Thyroid gland (tissue), 4 donors: ENCODE data around the gene MSH3. TPM values are rescaled to one million over a fixed set of nuclear protein-coding genes. Genes with fewer than 3 reads are reported as not detected.

Source experiments
- DNase-seq, 2 donors: peaks; one replicate each; pipeline ENCODE4 v3.0.0-alpha.2; 2019
- H3K27ac ChIP-seq, 3 donors: fragments of 200-600 bp; sonication (generic); 1 replicate in 2 of 3; 2 replicates in 1 of 3; pipeline ENCODE4 v1.5.1; 2016 to 2019; ENCODE audit warnings: mild to moderate bottlenecking in 1 of 3, moderate library complexity in 1 of 3
- H3K27me3 ChIP-seq: fragments of 200-600 bp; sonication (generic); one replicate; pipeline ENCODE4 v1.5.1; 2019
- H3K36me3 ChIP-seq, 2 donors: fragments of 200-600 bp; sonication (generic); one replicate each; pipeline ENCODE4 v1.5.1; 2016 to 2019
- H3K4me1 ChIP-seq, 2 donors: fragments of 200-600 bp; sonication (generic); one replicate each; pipeline ENCODE4 v1.5.1; 2017 to 2019
- H3K4me3 ChIP-seq, 3 donors: fragments of 200-600 bp; sonication (generic); replicated peaks in 1 of 3; 1 replicate in 2 of 3; 2 replicates in 1 of 3; pipeline ENCODE4 v1.5.1; 2016; ENCODE audit warnings: mild to moderate bottlenecking in 1 of 3
- H3K9me3 ChIP-seq: fragments of 200-600 bp; sonication (generic); one replicate; pipeline ENCODE4 v1.5.1; 2017
- POLR2A ChIP-seq, 2 donors: fragments of 450-650 bp; IDR thresholded peaks; one replicate each; pipeline ENCODE4 v1.6.1; 2017; ENCODE audit warnings: antibody characterized with exemption in 2 of 2, mild to moderate bottlenecking in 2 of 2, moderate library complexity in 1 of 2
- WGBS, 2 donors: methylation state at CpG; one replicate each; pipeline ENCODE4 v1.1.5; 2017; 5-methylcytosine and 5-hydroxymethylcytosine counted together
- intact Hi-C: fragments of 100-400 bp; cut with DNase I; formaldehyde crosslinking; loops from one replicate; pipeline ENCODE4 v1.15.1; 2023
- total RNA-seq, 4 donors: library from RNA; depleted of rRNA; stranded (reverse); fragments of >200 nt; gene quantifications; one replicate each; pipeline ENCODE4 v1.2.3, GENCODE V29; 2016
- TF ChIP-seq, protein P1 (sequence below), 6 experiments: fragments of 200-600 bp in 3 of 6; fragments of 450-650 bp in 3 of 6; sonication (generic) in 3 of 6; IDR thresholded peaks; one replicate each; pipeline ENCODE4 v1.5.1; 2016 to 2019; ENCODE audit warnings: antibody characterized with exemption in 6 of 6, mild to moderate bottlenecking in 2 of 6, inconsistent platforms in 1 of 6, moderate library complexity in 1 of 6

MSH3 gene
- total RNA-seq, 4 donors from 2014 or later = 25.9 to 45.0 (median 26.1) TPM

DNA sequence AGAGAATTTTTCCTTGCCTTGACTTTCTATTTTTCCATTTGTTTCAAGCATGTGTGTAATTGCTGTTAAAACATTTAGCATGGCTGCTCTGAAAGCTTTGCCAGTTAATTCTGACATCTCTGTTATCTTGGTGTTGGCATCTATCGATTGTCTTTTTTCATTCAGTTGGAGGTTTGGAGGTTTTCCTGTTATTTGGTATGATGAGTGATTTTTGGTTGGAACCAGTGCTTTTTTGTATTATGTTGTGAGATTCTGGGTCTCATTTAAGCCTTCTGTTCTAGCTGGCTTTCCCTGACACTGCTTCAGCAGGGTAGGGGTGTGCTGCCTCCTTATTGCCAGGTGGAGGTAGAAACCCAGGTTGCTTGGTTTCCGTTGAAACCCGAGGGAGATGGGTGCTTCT is 41.2 kb downstream of the MSH3 start:
- TF ChIP-seq POLR2A (IDR thresholded peaks at IDR 0.05) = no peak
- TF ChIP-seq, protein P1, sequence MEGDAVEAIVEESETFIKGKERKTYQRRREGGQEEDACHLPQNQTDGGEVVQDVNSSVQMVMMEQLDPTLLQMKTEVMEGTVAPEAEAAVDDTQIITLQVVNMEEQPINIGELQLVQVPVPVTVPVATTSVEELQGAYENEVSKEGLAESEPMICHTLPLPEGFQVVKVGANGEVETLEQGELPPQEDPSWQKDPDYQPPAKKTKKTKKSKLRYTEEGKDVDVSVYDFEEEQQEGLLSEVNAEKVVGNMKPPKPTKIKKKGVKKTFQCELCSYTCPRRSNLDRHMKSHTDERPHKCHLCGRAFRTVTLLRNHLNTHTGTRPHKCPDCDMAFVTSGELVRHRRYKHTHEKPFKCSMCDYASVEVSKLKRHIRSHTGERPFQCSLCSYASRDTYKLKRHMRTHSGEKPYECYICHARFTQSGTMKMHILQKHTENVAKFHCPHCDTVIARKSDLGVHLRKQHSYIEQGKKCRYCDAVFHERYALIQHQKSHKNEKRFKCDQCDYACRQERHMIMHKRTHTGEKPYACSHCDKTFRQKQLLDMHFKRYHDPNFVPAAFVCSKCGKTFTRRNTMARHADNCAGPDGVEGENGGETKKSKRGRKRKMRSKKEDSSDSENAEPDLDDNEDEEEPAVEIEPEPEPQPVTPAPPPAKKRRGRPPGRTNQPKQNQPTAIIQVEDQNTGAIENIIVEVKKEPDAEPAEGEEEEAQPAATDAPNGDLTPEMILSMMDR (IDR thresholded peaks at IDR 0.05) = no peak
- 94 to 100% methylated on average over 3 of the region's 3 CpGs for WGBS, 2 donors
- Histone ChIP-seq H3K4me1 (no peaks in the 10 kb centered on the region), H3K4me3 (no peak overlapping the region), H3K9me3 (no peaks in the 10 kb centered on the region), H3K27me3 (no peaks in the 10 kb centered on the region), H3K36me3 (no peaks in the 10 kb centered on the region), H3K27ac (no peak overlapping the region)
- DNase-seq = no peak
- intact Hi-C loops = no loop called here

DNA sequence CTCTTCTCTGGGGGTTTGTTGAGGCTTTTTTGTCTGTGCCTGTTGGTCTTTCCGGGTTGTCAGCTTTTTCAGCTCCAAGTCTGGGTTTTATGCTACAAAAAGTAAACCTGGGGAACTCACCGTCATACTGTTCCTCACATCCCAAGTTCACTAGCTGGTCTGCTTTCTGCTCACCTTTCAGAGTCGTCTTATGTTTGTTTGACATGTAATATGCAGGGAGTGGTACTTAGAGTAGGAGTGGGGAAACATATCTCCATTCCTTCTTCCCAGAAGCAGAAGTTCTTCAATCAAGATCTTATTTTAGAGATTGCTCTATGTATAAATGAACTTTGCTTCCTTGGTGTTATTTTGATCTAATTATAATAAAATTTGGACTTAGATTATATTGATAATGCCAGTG is 42.0 kb downstream of the MSH3 start:
- DNase-seq = no peak
- Histone ChIP-seq H3K4me1 (no peaks in the 10 kb centered on the region), H3K9me3 (no peaks in the 10 kb centered on the region), H3K27me3 (no peaks in the 10 kb centered on the region), H3K27ac (no peak overlapping the region), H3K36me3 (peaks cover 0 to 2% of the 10 kb centered on the region in 2 donors), H3K4me3 (no peak overlapping the region)
- TF ChIP-seq POLR2A (IDR thresholded peaks at IDR 0.05) = no peak
- TF ChIP-seq, protein P1 (IDR thresholded peaks at IDR 0.05) = no peak
- intact Hi-C loops = no loop called here
- WGBS, 2 donors = 91 to 96% methylated on average over 3 of the region's 3 CpGs

DNA sequence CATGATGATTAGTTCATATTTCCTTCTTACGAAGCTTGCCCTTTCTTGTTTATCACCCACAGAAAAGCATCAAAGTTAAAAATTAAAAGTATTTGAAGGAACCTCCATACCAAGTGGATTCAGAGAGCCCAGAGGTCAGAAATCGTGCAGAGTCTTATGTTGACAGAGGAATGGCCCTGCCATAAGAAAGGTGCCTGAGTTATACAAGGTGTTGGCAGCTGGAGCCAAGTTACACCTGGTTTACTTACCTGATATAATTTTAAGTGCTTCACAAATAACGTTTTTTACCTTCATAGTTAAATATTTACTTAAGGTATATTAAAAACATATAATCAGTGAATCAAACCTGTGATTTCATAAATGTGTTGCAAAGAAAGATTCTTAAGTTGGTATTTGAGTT is 42.6 kb downstream of the MSH3 start:
- 92 to 94% methylated on average over 3 of the region's 3 CpGs for WGBS, 2 donors
- TF ChIP-seq, protein P1 (IDR thresholded peaks at IDR 0.05) = no peak
- no peak for TF ChIP-seq POLR2A (IDR thresholded peaks at IDR 0.05)
- H3K27ac ChIP-seq = no peak overlapping the region
- H3K27me3 ChIP-seq = no peaks in the 10 kb centered on the region
- no peaks in the 10 kb centered on the region for H3K4me1 ChIP-seq
- H3K36me3 ChIP-seq = peaks cover 0 to 5% of the 10 kb centered on the region in 2 donors
- intact Hi-C loops = no loop called here
- H3K4me3 ChIP-seq = no peak overlapping the region
- DNase-seq = no peak
- H3K9me3 ChIP-seq = no peaks in the 10 kb centered on the region

DNA sequence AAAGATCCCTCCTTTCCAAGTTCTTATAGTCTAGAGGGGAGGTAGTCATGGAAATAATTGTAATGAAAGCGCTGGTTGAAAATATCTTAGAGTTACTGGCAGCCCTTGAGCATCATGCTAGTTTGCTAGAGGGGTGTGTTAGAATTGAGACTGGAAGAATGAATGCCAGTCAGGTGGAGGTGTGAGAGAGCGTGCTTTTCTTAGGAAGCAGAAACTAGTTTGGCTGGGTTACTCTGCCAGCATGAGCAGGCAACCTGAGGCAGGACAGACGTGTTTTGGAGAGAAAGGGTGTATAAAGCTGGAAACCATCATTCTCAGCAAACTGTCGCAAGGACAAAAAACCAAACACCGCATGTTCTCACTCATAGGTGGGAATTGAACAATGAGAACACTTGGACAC is 43.9 kb downstream of the MSH3 start:
- no peaks in the 10 kb centered on the region for H3K27me3 ChIP-seq
- 78 to 79% methylated on average over 5 of the region's 5 CpGs for WGBS, 2 donors
- no peak overlapping the region for H3K4me3 ChIP-seq
- H3K27ac ChIP-seq = no peak overlapping the region
- intact Hi-C loops = no loop called here
- DNase-seq = no peak
- no peaks in the 10 kb centered on the region for H3K4me1 ChIP-seq
- H3K9me3 ChIP-seq = no peaks in the 10 kb centered on the region
- TF ChIP-seq, protein P1 (IDR thresholded peaks at IDR 0.05) = no peak
- TF ChIP-seq POLR2A (IDR thresholded peaks at IDR 0.05) = no peak
- H3K36me3 ChIP-seq = peaks cover 0 to 5% of the 10 kb centered on the region in 2 donors

DNA sequence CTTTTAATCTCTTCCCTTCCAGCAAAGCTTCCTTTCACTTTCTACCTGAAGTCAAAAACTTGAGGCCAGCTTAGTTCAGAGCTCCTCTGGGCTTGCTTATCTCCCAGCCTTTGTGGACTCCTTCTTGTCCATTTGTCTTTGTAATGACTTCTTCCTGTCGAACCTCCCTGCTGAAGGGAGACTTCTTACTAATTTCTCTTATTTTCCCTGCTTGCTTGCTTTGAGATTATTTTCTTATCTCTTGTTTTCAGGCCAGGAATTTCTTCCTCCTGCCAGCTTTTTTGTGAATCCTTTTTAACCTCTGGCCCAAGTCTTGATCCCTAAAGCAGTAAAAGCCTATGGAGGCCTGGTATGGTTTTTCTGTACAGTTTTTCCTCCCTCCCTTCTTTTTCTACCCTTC is 47.1 kb downstream of the MSH3 start:
- H3K36me3 ChIP-seq = peaks cover 0 to 5% of the 10 kb centered on the region in 2 donors
- intact Hi-C loops = no loop called here
- DNase-seq = no peak
- no peaks in the 10 kb centered on the region for H3K9me3 ChIP-seq
- TF ChIP-seq, protein P1 (IDR thresholded peaks at IDR 0.05) = no peak
- TF ChIP-seq POLR2A (IDR thresholded peaks at IDR 0.05) = no peak
- H3K27ac ChIP-seq = no peak overlapping the region
- H3K4me3 ChIP-seq = no peak overlapping the region
- WGBS, 2 donors = 67 to 84% methylated on average over 1 of the region's 1 CpG
- no peaks in the 10 kb centered on the region for H3K27me3 ChIP-seq
- peaks cover 0 to 6% of the 10 kb centered on the region in 2 donors for H3K4me1 ChIP-seq
